ENCODE data around the gene DACT3.

The DACT3 gene

GRCh38 chr19:46610413-46610775 is 50.6 kb downstream of the DACT3 start:
- no peak for DNase-seq (ENCODE audit: low read depth in 1 of 2, low spot score in 1 of 2)
- in situ Hi-C loops (cut with HindIII; ENCODE audit: low pct_unique_long_range_greater_than_20kb, low sequenced_read_pairs), result no loop called here
- TF ChIP-seq JUND (IDR thresholded peaks at IDR 0.05; ENCODE audit: low read depth), result no peak

- TF ChIP-seq JUND (IDR thresholded peaks at IDR 0.05; ENCODE audit: low read depth), result no peak
- in situ Hi-C loops (cut with HindIII; ENCODE audit: low pct_unique_long_range_greater_than_20kb, low sequenced_read_pairs), result no loop called here
- no peak for DNase-seq (ENCODE audit: low read depth in 1 of 2, low spot score in 1 of 2)
These were observed 51.2 kb downstream of the DACT3 start for GRCh38 chr19:46609511-46610412.

GRCh38 chr19:46608581-46609345 is 52.2 kb downstream of the DACT3 start:
- no peak for DNase-seq (ENCODE audit: low read depth in 1 of 2, low spot score in 1 of 2)
- no peak for TF ChIP-seq JUND (IDR thresholded peaks at IDR 0.05; ENCODE audit: low read depth)
- in situ Hi-C loops (cut with HindIII; ENCODE audit: low pct_unique_long_range_greater_than_20kb, low sequenced_read_pairs), result no loop called here

- TF ChIP-seq JUND (IDR thresholded peaks at IDR 0.05; ENCODE audit: low read depth), result no peak
- in situ Hi-C loops (cut with HindIII; ENCODE audit: low pct_unique_long_range_greater_than_20kb, low sequenced_read_pairs), result no loop called here
- no peak for DNase-seq (ENCODE audit: low read depth in 1 of 2, low spot score in 1 of 2)
These were observed 52.8 kb downstream of the DACT3 start for GRCh38 chr19:46608178-46608577.

- in situ Hi-C loops (cut with HindIII; ENCODE audit: low pct_unique_long_range_greater_than_20kb, low sequenced_read_pairs), result no loop called here
- no peak for TF ChIP-seq JUND (IDR thresholded peaks at IDR 0.05; ENCODE audit: low read depth)
- no peak for DNase-seq (ENCODE audit: low read depth in 1 of 2, low spot score in 1 of 2)
These were observed 53.5 kb downstream of the DACT3 start for GRCh38 chr19:46607448-46607841.

- DNase-seq (ENCODE audit: low read depth in 1 of 2, low spot score in 1 of 2), result no peak
- no peak for TF ChIP-seq JUND (IDR thresholded peaks at IDR 0.05; ENCODE audit: low read depth)
- in situ Hi-C loops (cut with HindIII; ENCODE audit: low pct_unique_long_range_greater_than_20kb, low sequenced_read_pairs), result no loop called here
These were observed 54.1 kb downstream of the DACT3 start for GRCh38 chr19:46606681-46607447.

GRCh38 chr19:46606019-46606418 is 55.0 kb downstream of the DACT3 start:
- no peak for DNase-seq (ENCODE audit: low read depth in 1 of 2, low spot score in 1 of 2)
- TF ChIP-seq JUND (IDR thresholded peaks at IDR 0.05; ENCODE audit: low read depth), result no peak
- in situ Hi-C loops (cut with HindIII; ENCODE audit: low pct_unique_long_range_greater_than_20kb, low sequenced_read_pairs), result no loop called here

GRCh38 chr19:46605356-46605821 is 55.6 kb downstream of the DACT3 start:
- no peak for TF ChIP-seq JUND (IDR thresholded peaks at IDR 0.05; ENCODE audit: low read depth)
- DNase-seq (ENCODE audit: low read depth in 1 of 2, low spot score in 1 of 2), result no peak
- in situ Hi-C loops (cut with HindIII; ENCODE audit: low pct_unique_long_range_greater_than_20kb, low sequenced_read_pairs), result no loop called here

- in situ Hi-C loops (cut with HindIII; ENCODE audit: low pct_unique_long_range_greater_than_20kb, low sequenced_read_pairs), result no loop called here
These were observed 56.1 kb downstream of the DACT3 start for GRCh38 chr19:46604781-46605355.

GRCh38 chr19:46603752-46604231 is 57.2 kb downstream of the DACT3 start:
- no peak for DNase-seq (ENCODE audit: low read depth in 1 of 2, low spot score in 1 of 2)
- in situ Hi-C loops (cut with HindIII; ENCODE audit: low pct_unique_long_range_greater_than_20kb, low sequenced_read_pairs), result no loop called here
- TF ChIP-seq JUND (IDR thresholded peaks at IDR 0.05; ENCODE audit: low read depth), result no peak

More at GRCh38 chr19:46604781-46605355, 56.1 kb downstream of the DACT3 start:
- TF ChIP-seq JUND (IDR thresholded peaks at IDR 0.05; ENCODE audit: low read depth), result no peak
- no peak for DNase-seq (ENCODE audit: low read depth in 1 of 2, low spot score in 1 of 2)

- DNase-seq (ENCODE audit: low read depth in 1 of 2, low spot score in 1 of 2), result no peak
- no peak for TF ChIP-seq JUND (IDR thresholded peaks at IDR 0.05; ENCODE audit: low read depth)
- in situ Hi-C loops (cut with HindIII; ENCODE audit: low pct_unique_long_range_greater_than_20kb, low sequenced_read_pairs), result no loop called here
These were observed 57.8 kb downstream of the DACT3 start for GRCh38 chr19:46603195-46603637.
